GM18868 (cell line): Measurements from ENCODE around the gene JOSD2.
"Not testable (repeated sequence)": the region's sequence is repeated elsewhere in the genome, so short reads cannot be mapped to it uniquely, and the experiment has no call there.

Experiments used
- ATAC-seq: cut with Tn5 transposase; IDR thresholded peaks from one replicate; pipeline ENCODE4 v1.9.1; 2021; ENCODE audit warnings: mild to moderate bottlenecking, moderate library complexity; ENCODE audit not compliant: unreplicated experiment

JOSD2 gene

DNA sequence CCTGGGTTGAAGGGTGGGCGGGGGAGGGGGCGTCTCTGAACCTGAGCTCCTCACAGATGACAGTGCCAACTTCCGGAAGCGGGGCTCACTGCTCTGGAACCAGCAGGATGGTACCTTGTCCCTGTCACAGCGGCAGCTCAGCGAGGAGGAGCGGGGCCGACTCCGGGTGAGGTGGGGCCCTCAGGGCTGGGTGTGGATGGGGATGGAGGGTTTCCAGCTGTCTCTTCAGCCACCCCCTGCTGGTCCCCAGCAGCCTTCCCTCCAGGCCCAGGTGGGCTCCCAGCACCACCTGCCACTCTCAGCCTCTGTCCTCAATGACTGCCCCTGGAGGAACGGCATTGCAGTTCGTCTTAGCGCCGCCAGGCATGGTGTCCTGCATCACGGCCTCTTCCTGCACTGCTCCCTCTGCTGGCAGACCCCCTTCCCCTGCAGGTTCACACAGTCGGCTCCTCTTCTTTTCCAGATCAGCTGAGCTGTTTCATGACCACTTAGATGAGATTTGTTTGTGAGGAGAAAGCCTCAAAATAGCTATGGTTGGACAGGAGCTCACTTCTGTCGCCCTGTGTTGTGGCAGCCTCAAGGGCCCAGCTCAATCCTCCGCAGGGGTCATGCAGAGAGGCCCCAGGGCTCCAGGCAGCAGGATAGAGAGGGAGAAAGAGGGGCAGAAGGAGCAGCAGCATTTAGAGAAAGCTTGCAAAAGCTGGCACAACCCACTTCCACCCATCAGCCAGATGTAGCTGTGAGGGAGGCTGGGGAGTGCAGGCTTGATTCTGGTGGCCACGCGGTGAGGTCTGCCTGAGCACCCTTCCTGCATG lies 31.9 kb downstream of the JOSD2 start:
- ATAC-seq: no peak

DNA sequence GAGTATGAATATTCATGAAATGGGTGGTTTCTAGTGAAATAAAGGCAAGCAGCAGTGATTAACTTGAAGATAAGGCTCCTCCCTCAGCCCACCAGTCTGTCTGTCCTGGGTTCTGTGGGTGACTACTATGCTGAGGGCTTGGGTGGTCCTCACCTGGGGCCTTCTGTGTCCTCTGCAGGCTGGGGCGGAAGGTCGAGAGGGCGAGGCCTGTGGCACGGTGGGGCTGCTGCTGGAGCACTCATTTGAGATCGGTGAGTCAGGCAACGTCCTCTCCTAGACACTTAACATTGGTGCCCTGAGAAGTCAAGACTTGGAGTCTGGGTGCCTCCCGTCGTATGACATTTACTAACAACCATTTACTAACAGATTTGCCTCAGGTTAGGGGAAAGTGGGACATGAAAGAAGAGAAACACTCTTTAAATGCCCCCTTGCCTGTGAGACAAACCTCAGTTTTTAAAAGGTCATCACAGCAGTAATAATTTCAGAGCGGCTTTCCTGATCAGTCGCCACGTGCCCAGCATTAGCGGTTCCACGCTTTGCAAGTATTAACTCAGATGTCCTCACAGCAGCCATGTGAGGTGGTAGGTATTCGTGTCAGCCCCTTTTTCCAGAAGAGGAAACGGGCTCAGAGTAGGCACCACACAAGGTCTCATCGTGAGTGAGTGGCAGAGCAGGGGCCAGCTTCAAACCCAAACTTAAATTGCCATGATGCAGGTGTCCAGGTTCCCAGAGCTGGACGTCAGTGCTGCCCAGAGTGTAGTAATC lies 33.1 kb downstream of the JOSD2 start:
- ATAC-seq: no peak

DNA sequence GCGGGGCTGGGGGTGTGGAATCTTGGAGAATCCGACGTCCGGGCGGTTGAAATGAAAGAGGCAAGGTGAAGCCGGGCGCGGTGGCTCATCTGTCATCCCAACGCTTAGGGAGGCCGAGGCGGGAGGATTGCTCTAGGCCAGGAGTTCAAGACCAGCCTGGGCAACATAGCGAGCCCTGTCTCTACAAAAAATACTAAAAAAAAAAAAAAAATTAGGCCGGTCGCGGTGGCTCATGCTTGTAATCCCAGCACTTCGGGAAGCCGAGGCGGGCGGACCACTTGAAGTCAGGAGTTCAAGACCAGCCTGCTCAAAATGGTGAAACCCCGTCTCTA lies 34.1 kb downstream of the JOSD2 start:
- no peak for ATAC-seq

DNA sequence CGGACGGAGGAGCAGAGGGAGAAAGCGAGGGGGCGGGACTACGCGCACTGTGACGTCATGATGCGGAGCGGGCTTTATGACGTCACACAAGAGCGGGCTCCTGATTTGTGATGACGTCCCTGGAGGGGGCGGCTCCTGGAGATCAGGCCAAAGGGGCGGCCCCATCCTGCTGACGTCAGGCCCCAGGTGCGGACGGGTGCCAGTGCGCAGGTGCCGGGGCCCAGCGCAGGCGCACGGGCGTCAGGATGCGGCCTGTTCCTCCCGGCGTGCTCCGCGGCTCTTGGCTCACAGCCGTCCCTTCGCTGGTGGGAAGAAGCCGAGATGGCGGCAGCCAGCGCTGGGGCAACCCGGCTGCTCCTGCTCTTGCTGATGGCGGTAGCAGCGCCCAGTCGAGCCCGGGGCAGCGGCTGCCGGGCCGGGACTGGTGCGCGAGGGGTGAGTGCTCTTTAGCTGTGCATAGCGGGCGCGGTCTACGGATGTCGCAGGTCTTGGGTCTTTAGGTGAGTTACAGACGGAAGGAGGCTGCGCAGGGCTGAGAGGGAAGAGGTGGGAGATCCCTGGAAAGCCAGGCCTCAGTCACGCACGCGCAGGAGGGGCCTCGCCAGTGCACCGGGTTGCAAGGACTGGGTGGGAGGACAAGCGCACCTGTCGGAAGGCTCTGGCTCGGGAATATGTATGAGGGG lies 34.6 kb downstream of the JOSD2 start, which contains the start of the genes EMC10 and GARIN5A:
TSS of gene EMC10 (plus strand) at position 284 of the 683 bp plus-strand sequence. CDS start at position 322, 38 bp downstream.
TSS of gene GARIN5A (minus strand) at position 625 of the 683 bp plus-strand sequence. CDS start at position 165, 460 bp downstream.
- ATAC-seq: peak; percentile 78

DNA sequence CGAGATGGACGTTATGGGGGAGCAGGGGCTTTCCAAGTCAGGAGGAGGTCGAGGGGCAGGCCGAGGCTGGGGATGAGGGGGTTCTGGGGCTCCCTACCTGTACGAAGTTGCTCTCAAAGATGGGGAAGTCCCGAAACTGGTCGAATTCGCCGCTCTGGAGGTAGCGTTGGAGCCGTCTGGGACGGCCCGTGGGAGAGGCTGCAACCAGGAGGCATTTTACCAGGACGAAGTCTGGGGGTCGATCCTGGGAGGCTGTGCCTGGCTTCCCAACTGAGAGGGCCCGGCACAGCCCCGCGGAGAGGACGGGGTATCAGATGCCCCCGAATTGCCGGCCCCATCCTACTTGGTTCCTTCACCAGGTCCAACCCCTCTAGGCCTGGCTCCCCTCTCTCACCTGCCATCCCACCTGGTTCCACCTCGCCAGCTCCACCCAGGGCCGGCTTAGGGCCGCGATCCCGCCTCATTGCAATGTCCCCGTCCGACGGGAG lies 35.2 kb downstream of the JOSD2 start:
- no peak for ATAC-seq

DNA sequence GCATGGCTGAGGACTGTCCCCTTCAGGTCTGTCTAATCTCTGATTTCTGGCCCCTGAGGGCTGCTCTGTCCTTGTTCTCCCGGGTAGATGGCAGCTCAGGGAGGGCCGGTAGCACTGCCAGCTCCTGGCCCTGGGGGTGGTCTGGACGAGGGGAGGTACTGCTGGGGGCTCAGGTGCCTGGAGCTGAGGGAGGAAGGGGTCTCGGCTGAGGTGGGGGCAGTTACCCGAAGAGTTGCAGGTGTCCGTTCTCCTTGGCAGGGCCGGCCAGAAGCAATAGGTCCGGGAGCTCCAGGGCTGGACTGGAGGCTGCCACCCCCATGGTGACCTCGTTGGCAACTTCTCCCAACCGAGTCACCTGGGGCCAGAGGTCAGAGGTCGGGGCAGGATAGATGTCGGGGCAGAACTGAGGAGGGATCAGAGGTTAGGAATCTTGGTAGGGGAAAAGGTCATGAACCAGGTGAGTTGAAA lies 35.9 kb downstream of the JOSD2 start:
- ATAC-seq: no peak

DNA sequence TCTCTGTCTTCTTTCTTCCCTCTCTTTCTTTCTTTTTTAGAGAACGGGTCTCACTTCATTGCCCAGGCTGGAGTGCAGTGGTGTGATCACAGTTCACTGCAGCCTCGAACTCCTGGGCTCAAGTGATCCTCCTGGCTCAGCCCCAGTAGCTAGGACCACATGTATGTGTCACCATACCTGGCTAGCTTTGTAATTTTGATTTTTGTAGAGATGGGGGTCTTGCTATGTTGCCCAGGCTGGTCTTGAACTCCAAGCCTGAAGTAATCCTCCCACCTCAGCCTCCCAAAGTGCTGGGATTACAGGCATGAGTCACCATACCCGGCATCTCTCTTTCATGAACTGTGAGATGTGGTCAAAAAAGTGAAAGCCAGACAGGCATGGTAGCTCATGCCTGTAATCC lies 37.7 kb downstream of the JOSD2 start:
- ATAC-seq: not testable (repeated sequence)

DNA sequence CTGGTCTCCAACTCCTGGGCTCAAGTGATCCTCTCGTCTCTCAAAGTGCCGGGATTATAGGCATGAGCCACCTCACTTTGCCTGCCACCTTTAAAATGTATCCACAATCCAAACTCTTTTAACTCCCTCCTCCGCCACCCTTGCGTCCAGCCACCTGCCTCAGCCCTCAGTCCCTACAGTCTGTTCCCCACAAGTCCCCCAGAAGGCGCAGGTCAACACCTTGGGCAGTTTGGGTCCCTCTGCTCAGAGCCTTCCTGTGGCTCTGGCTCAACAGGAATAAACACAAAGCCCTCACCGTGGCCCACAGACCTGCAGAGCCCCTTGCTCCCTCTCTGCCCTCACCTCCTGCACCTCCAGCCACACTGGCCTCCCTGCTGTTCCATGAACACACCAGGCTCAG lies 42.2 kb downstream of the JOSD2 start:
- ATAC-seq: no peak

DNA sequence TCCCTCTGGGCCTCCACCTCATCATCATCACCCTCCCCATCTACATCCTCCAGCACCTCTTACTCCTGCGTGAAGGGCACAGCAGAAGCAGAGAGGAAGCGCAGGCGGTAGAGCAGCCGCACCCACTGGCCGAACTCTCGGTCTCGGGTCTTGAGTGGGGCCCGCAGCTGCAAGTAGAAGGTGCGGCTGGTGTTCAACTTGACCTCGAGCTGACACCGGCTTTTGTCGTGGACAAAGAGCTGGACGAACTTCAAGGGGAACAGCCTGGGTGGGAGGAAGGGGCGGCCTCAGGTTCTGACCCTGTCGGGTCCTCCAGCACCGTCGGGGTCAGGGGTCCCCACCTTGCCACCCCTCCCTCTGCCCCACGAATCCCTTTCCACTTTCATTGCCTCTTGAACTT lies 43.4 kb downstream of the JOSD2 start:
- ATAC-seq: no peak

DNA sequence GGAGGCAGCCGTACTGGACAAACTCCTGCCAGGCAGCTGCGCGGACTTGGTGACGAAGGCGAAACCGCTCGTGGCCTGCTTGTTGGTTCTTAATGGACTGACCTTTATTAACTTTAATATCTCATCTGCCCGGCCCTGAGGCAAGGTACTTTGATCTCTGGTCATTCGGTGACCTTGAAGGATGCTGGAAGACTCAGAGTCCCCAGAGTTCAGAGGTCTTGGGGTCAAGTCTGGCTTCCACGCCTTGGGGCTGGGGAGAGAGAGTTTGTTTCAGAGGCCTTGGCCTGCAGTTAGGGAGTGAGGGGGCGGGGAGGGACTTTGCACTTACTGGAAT lies 44.3 kb downstream of the JOSD2 start:
- no peak for ATAC-seq

DNA sequence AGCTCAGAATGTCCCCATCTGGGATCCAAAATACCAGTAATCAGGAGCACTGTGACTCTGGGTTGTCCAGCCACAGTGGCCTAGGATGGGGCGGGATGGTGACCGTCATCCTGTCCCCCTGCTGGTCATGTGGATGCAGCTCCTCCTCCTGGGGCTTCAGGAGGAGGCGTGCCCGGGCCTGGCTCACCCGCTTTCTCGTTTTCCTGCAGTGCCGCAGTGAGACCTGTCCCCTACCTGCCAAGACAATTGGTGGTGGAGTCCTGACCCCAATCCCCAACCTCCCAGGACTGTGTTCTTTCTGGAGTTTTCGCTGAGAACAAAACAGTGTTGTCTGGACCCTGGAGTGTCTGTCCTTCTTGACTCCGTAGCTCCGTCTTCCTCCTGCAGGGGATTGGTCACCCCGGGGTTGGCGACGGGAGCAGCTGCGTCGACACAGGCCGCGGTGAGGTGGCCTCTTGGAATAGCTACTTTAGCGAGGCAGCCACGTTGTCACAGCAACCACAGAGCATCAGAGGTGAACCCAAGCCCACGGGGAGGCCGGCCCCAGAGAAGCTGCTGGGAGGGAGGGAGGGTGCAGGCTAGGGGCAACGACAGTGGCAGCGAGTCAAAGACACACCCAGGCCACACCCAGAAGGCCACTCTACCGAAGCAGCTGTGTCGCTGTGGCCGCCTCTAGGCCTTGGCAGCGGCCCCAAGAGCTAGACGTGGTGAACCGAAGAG lies 44.8 kb downstream of the JOSD2 start:
- ATAC-seq: no peak

DNA sequence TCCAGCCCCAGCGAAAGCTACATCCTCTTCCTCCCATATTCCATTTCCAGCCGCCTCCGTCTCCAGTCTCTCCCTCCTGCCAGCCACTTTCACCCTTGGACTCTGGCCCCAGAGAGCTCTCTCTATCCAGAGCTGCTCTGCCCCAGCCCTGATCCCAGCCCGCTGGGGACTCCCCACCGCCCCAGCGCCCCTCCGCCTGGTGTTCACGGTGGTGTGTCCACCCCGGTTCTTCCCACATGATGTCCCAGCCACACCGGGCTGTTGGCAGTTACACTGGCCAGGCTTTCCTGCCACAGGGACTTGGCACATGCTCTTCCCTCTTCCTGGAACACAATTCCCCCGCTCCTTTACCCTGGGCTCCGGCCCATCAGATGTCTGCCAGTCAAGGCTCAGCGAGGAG lies 46.0 kb downstream of the JOSD2 start:
- no peak for ATAC-seq

DNA sequence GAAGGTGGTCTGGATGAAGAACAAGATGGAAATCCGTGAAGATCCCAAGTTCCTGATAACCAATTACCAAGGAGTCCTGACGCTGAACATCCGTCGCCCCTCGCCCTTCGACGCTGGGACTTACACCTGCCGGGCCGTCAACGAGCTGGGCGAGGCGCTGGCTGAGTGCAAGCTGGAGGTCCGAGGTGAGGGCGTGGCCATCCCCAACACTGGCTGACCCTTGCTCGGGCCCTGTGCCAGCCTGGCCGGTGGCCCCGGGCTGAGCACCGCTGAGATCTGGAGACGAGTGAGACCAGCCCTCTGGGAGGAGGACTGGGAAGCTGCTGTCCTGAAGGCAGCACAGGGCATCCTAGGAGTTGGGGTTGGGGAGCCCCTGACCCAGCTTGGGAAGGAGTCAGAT lies 46.6 kb downstream of the JOSD2 start:
- no peak for ATAC-seq

DNA sequence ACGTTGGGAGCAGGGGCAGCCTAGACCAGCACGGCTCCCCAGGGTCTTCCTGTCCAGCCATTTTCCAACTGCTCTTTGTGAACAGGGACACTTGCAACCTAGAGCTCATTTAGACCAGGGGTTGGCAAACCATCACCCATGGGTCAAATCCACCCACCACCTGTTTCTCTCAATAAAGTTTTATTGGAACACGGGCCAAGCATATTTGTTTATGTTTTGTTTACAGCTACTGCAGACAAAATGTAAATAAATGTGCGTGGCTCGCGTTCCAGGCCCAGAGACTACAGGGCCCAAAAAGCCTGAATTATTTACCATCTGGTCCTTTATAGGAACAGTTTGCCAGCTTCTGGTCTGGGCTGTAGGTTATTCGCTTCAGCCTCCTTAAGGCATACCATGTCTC lies 48.0 kb downstream of the JOSD2 start:
- ATAC-seq: no peak

DNA sequence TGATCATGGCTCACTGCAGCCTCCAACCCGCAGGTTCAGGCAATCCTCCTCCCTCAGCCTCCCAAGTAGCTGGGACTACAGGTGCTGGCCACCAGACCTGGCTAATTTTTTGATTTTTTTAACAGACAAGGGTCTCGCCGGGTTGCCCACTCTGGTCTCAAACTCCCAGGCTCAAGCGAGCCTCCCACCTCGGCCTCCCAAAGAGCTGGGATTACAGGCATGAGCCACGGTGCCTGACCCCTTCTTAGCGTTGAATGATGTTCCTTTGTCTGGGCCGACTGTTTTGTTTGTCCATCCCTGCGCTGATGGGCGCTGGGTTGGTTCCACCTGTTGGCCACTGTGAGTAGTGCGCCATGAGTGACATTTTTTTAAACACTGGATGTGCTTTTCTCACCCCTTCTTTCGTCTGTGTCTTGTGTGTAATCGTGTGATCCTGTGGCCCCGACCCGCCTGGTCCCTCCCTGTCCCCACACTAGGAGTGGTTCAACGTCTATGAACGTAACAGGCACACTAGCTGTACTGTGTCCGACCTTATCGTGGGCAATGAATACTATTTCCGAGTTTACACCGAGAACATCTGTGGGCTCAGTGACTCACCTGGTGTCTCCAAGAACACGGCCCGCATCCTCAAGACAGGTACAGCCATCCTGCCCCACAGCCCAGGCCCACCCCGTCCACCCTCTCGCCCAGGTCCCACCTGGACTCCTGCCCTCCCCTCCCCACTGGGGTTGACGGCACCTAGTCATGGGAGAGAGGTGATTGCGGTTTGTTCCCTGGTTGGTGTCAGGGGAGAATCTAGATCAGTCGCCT lies 49.7 kb downstream of the JOSD2 start:
- no peak for ATAC-seq

DNA sequence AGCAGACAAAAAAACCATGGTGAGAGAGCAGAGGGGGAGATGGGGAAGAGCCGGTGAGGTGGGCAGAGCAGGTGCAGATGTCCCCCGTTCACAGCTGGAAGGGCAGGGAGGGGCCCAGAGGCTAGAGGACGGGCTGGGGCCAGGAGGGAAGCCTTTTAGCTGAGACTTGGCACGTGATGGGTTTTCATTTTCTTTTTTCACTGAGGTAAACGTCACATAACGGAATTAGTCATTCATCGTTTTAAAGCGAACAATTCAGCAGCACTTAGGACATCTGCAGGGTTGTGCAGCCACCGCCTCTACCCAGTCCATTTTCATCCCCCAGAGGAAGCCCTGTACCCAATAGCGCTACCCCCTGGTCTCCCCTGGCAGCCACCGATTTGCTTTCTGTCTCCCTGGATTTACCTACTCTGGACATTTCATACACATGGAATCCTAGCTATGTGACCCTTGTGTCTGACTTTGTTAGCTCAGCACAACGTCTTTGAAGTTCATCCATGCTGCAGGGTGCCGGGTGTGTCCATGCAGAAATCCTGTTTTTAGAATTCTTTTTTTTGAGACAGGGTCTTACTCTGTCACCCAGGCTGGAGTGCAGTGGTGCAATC lies 50.7 kb downstream of the JOSD2 start:
- ATAC-seq: peak; percentile 48

DNA sequence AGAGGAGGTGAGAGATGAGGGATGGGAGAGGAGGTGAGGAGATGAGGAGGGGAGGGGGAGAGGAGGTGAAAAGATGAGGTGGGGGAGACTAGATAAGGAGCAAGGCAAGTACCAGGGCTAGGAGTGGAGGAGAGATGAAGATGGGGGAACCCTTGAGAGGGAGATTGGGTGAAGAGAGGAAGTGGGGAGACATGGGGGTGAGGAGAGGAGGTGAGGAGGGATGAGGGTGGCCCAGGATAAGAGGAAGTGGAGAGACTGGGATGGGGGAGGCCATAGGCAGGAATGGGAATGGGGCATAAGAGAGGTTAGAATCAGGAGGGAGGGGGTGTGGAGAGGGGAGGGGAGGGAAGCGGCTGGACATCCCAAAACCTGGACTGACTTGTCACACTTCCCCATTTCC lies 51.4 kb downstream of the JOSD2 start:
- ATAC-seq: no peak

DNA sequence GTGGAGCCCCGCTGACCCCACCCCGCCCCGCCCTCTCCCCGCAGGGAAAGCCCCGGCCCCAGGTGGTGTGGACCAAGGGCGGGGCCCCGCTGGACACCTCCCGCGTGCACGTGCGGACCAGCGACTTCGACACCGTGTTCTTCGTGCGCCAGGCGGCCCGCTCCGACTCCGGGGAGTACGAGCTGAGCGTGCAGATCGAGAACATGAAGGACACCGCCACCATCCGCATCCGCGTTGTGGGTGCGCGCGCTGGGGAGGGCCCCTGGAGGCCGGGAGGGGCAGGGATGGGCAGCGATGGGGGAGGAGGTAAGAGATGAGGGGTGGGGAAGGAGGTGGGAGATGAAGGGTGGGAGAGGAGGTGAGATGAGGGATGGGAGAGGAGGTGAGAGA lies 51.9 kb downstream of the JOSD2 start:
- no peak for ATAC-seq

DNA sequence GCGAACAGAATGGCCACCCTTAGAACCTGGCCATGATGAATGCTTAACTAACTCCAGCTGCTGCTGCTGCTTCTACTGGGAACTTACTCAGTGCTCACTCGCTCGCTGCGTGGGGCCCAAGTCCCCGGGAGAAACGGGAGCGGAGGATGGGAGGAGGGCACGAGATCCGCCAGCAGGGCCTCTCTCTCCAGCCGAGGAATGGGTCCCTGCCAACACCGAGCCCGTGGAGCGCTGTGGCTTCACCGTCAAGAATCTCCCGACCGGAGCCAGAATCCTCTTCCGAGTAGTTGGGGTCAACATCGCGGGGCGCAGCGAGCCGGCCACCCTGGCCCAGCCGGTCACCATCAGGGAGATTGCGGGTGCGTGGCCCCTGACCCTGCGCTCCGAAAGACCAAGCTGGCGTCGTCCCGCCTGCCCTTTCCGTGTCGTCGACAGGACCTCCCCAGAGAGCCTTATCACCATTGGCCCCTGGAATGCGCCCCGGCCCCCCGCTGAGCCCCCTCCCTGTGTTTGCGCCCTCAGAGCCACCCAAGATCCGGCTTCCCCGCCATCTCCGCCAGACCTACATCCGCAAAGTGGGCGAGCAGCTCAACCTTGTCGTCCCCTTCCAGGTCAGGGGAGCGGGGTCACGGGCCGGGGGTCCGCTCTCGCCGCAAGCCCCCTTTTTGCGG lies 52.5 kb downstream of the JOSD2 start:
- ATAC-seq: no peak
